SU-DHL-6 (cell line): ENCODE data around the gene TDRD9.

ENCODE experiments used
- H2AFZ ChIP-seq: fragments of 200-600 bp; sonication (generic); 2 replicates; pipeline ENCODE4 v1.6.1; 2014; ENCODE audit warnings: low read depth, mild to moderate bottlenecking, moderate library complexity, mixed read lengths, antibody characterized with exemption, low read length; ENCODE audit not compliant: severe bottlenecking
- H3F3A ChIP-seq: fragments of 200-600 bp; shearing (Covaris generic); 2 replicates; pipeline ENCODE4 v1.6.0; 2016; ENCODE audit warnings: antibody characterized with exemption, mild to moderate bottlenecking; ENCODE audit not compliant: insufficient read depth
- H3K27ac ChIP-seq: fragments of 200-600 bp; sonication (generic); 2 replicates; pipeline ENCODE4 v1.5.1; 2016; ENCODE audit warnings: low read depth, mild to moderate bottlenecking, low read length, moderate library complexity, mixed read lengths
- H3K27me3 ChIP-seq: fragments of 200-600 bp; sonication (generic), shearing (Covaris generic); 2 replicates; pipeline ENCODE4 v1.6.0; 2014; ENCODE audit warnings: mild to moderate bottlenecking, low read length
- H3K36me3 ChIP-seq: fragments of 200-600 bp; sonication (generic); 2 replicates; pipeline ENCODE4 v1.6.1; 2014; ENCODE audit warnings: mild to moderate bottlenecking, low read length, mixed read lengths
- H3K4me2 ChIP-seq: fragments of 300-600, 200-600 bp; shearing (Covaris generic), sonication (generic); 2 replicates; pipeline ENCODE4 v1.6.0; 2014; ENCODE audit warnings: low read length, low read depth, mild to moderate bottlenecking; ENCODE audit not compliant: poor library complexity, severe bottlenecking
- H3K4me3 ChIP-seq: fragments of 200-600 bp; sonication (generic); 2 replicates; pipeline ENCODE4 v1.5.1; 2014; ENCODE audit warnings: antibody characterized with exemption, low read length, mild to moderate bottlenecking, mixed read lengths; ENCODE audit not compliant: insufficient read depth, poor library complexity, severe bottlenecking
- H3K79me2 ChIP-seq: fragments of 200-600 bp; sonication (generic); 2 replicates; pipeline ENCODE4 v1.6.1; 2014; ENCODE audit warnings: mild to moderate bottlenecking, low read length, moderate library complexity; ENCODE audit not compliant: insufficient read depth
- H3K9ac ChIP-seq: fragments of 200-600 bp; sonication (generic); 2 replicates; pipeline ENCODE4 v1.7.0; 2014; ENCODE audit warnings: mild to moderate bottlenecking, low read length
- H3K9me2 ChIP-seq: fragments of 200-600 bp; sonication (generic); replicated peaks from 2 replicates; pipeline ENCODE4 v1.6.1; 2014; ENCODE audit warnings: low read length; ENCODE audit not compliant: insufficient read depth
- H3K9me3 ChIP-seq: fragments of 200-600 bp; sonication (generic); 2 replicates; pipeline ENCODE4 v1.6.1; 2014; ENCODE audit warnings: low read length, mixed read lengths; ENCODE audit not compliant: insufficient read depth
- H4K20me1 ChIP-seq: fragments of 200-600 bp; sonication (generic); 2 replicates; pipeline ENCODE4 v1.6.1; 2014; ENCODE audit warnings: low read depth, mild to moderate bottlenecking, antibody characterized with exemption, low read length, moderate library complexity, mixed read lengths
- EZH2phosphoT487 ChIP-seq: fragments of 200-600 bp; sonication (generic), shearing (Covaris generic); conservative IDR thresholded peaks from 2 replicates; pipeline ENCODE4 v1.6.1; 2018; ENCODE audit warnings: mild to moderate bottlenecking, antibody characterized with exemption, low read length, moderate library complexity, mixed read lengths
- TF ChIP-seq, protein P1 (sequence below): fragments of 200-600 bp; sonication (generic); IDR thresholded peaks from one replicate; pipeline ENCODE4 v1.5.1; 2017; ENCODE audit warnings: antibody characterized with exemption, mild to moderate bottlenecking, low read length, moderate library complexity; ENCODE audit not compliant: insufficient read depth, poor library complexity, severe bottlenecking

Gene TDRD9

DNA sequence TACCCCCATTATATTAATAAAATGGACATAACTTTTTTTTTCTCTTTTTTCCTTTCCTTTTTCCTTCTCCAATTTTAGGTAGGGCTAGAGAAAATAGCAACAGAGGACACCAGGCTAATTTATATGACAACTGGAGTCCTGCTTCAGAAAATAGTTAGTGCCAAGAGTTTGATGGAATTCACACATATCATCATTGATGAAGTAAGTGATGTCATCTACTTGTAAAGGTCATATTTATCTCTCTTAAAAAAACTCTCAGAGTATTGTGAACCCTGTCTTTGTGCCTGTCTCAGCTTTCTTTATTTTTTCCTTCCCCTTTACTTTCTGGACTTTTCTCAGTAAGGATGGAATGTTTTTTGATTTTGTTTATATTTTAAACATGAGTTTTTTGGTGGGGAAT is 38.4 kb downstream of the TDRD9 start:
- no peaks in the 10 kb centered on the region for H3K9me3 ChIP-seq
- no peak overlapping the region for H3K4me3 ChIP-seq
- H3K36me3 ChIP-seq, result no peaks in the 10 kb centered on the region
- H3F3A ChIP-seq, result no peaks in the 10 kb centered on the region
- no peaks in the 10 kb centered on the region for H3K9me2 ChIP-seq
- H3K9ac ChIP-seq, result no peak overlapping the region
- H3K27ac ChIP-seq, result no peak overlapping the region
- no peaks in the 10 kb centered on the region; the same call in 1 of the 2 replicates for H3K27me3 ChIP-seq
- TF ChIP-seq EZH2phosphoT487, result no peak
- TF ChIP-seq, protein P1, sequence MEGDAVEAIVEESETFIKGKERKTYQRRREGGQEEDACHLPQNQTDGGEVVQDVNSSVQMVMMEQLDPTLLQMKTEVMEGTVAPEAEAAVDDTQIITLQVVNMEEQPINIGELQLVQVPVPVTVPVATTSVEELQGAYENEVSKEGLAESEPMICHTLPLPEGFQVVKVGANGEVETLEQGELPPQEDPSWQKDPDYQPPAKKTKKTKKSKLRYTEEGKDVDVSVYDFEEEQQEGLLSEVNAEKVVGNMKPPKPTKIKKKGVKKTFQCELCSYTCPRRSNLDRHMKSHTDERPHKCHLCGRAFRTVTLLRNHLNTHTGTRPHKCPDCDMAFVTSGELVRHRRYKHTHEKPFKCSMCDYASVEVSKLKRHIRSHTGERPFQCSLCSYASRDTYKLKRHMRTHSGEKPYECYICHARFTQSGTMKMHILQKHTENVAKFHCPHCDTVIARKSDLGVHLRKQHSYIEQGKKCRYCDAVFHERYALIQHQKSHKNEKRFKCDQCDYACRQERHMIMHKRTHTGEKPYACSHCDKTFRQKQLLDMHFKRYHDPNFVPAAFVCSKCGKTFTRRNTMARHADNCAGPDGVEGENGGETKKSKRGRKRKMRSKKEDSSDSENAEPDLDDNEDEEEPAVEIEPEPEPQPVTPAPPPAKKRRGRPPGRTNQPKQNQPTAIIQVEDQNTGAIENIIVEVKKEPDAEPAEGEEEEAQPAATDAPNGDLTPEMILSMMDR, result no peak
- no peaks in the 10 kb centered on the region for H3K79me2 ChIP-seq
- H4K20me1 ChIP-seq, result no peaks in the 10 kb centered on the region
- no peak overlapping the region for H2AFZ ChIP-seq
- H3K4me2 ChIP-seq, result no peak overlapping the region

DNA sequence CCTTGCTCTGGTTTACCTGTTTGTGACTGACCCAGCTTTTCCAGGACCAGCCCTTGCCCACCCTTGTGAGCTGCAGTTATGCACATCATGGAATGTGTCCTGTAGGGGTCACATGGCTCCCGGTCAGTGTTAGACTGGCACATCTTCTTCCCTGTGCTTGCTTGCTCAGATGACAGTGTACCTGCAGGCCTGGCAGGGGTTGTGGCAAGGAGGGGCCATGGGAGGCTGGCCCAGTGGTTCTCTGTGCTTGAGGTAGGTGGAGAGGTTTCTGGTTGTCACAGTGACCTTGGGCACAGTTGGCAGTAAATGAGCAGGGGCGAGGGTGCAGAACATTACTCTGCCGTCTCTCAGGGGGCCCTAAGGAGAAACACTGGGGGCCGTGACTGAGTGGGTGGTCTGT is 41.7 kb downstream of the TDRD9 start:
- H3K9me2 ChIP-seq, result no peaks in the 10 kb centered on the region
- H2AFZ ChIP-seq, result no peak overlapping the region
- no peaks in the 10 kb centered on the region for H3K36me3 ChIP-seq
- no peak overlapping the region for H3K9ac ChIP-seq
- H3K4me2 ChIP-seq, result no peak overlapping the region
- H3K27me3 ChIP-seq, result no peaks in the 10 kb centered on the region
- H3K9me3 ChIP-seq, result no peaks in the 10 kb centered on the region
- no peaks in the 10 kb centered on the region for H3F3A ChIP-seq
- H3K4me3 ChIP-seq, result no peak overlapping the region
- H4K20me1 ChIP-seq, result no peaks in the 10 kb centered on the region
- no peak overlapping the region for H3K27ac ChIP-seq
- TF ChIP-seq, protein P1, result no peak
- no peak for TF ChIP-seq EZH2phosphoT487
- H3K79me2 ChIP-seq, result no peaks in the 10 kb centered on the region

DNA sequence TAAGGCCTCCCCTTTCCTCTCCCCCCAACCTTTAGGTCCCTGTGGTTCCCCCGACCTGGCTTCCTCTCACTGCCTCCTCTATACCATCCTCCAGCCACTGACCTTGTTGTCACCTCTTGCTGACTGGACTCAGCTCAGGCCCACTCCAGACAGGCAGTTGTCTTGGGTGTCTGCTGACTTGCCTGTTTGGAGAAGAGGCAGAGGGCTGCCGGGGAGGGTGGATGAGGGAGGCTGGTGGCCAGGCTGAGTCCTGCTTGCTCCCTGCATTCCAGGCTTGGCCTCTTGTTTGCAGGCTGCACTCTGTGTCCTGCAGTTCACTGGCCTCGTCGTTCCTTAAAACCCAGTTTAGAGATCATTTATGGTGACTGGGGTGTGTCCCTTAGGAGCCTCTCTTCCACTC is 45.1 kb downstream of the TDRD9 start:
- Histone ChIP-seq H3K36me3 (no peaks in the 10 kb centered on the region), H3K9ac (no peak overlapping the region), H3K9me2 (no peaks in the 10 kb centered on the region), H3K27me3 (no peaks in the 10 kb centered on the region), H3K27ac (no peak overlapping the region), H3K4me3 (no peak overlapping the region), H4K20me1 (no peaks in the 10 kb centered on the region), H3K4me2 (no peak overlapping the region), H3F3A (no peaks in the 10 kb centered on the region), H3K79me2 (no peaks in the 10 kb centered on the region), H3K9me3 (no peaks in the 10 kb centered on the region), H2AFZ (no peak overlapping the region)
- TF ChIP-seq EZH2phosphoT487, result no peak
- TF ChIP-seq, protein P1, result no peak
